Measurements from ENCODE around the gene PARD3.

Gene PARD3

GRCh38 chr10:34193931-34194626 is 621.0 kb downstream of the PARD3 start:
- no peak for DNase-seq

- DNase-seq = no peak
Observed at GRCh38 chr10:34192646-34193045, 622.5 kb downstream of the PARD3 start.

GRCh38 chr10:34191406-34191805 is 623.7 kb downstream of the PARD3 start:
- no peak for DNase-seq

- no peak for DNase-seq
Observed at GRCh38 chr10:34190580-34190979, 624.5 kb downstream of the PARD3 start.

- DNase-seq = no peak
Observed at GRCh38 chr10:34189830-34190229, 625.3 kb downstream of the PARD3 start.

GRCh38 chr10:34188221-34188620 is 626.9 kb downstream of the PARD3 start:
- DNase-seq = no peak

- no peak for DNase-seq
Observed at GRCh38 chr10:34187201-34187600, 627.9 kb downstream of the PARD3 start.

GRCh38 chr10:34186745-34187144 is 628.4 kb downstream of the PARD3 start:
- DNase-seq = no peak

- DNase-seq = no peak
Observed at GRCh38 chr10:34185998-34186397, 629.1 kb downstream of the PARD3 start.

GRCh38 chr10:34184939-34185386 is 630.1 kb downstream of the PARD3 start:
- no peak for DNase-seq

- DNase-seq = no peak
Observed at GRCh38 chr10:34184397-34184796, 630.7 kb downstream of the PARD3 start.

GRCh38 chr10:34183016-34183796 is 631.9 kb downstream of the PARD3 start:
- DNase-seq = no peak

GRCh38 chr10:34181553-34182300 is 633.4 kb downstream of the PARD3 start:
- no peak for DNase-seq

GRCh38 chr10:34180749-34181148 is 634.3 kb downstream of the PARD3 start:
- DNase-seq = no peak

- DNase-seq = no peak
Observed at GRCh38 chr10:34179280-34179679, 635.8 kb downstream of the PARD3 start.

- no peak for DNase-seq
Observed at GRCh38 chr10:34178756-34179155, 636.3 kb downstream of the PARD3 start.

GRCh38 chr10:34178196-34178595 is 636.9 kb downstream of the PARD3 start:
- no peak for DNase-seq

- no peak for DNase-seq
Observed at GRCh38 chr10:34177445-34177844, 637.7 kb downstream of the PARD3 start.

GRCh38 chr10:34176351-34176750 is 638.7 kb downstream of the PARD3 start:
- DNase-seq = no peak

GRCh38 chr10:34175121-34175520 is 640.0 kb downstream of the PARD3 start:
- no peak for DNase-seq

- DNase-seq = no peak
Observed at GRCh38 chr10:34172936-34173533, 642.1 kb downstream of the PARD3 start.

- DNase-seq = no peak
Observed at GRCh38 chr10:34171957-34172527, 643.1 kb downstream of the PARD3 start.

- no peak for DNase-seq
Observed at GRCh38 chr10:34169677-34170076, 645.4 kb downstream of the PARD3 start.
